Stimulated activated naive CD8-positive, alpha-beta T cell treated with anti-CD3 and anti-CD28 coated beads, Interleukin-15, Interleukin-2, amounts not matched to agents 100 U/mL and 50 U/mL, for 24 hours (primary cell): ENCODE results near the gene DNAH17.

Source experiments
- ATAC-seq: fragments of 150-1000 bp; cut with Tn5 transposase; one replicate; pipeline ENCODE4 v1.10.0; 2021
- DNase-seq: peaks from one replicate; pipeline ENCODE4 v3.0.0; 2021

The DNAH17 gene, protein sequence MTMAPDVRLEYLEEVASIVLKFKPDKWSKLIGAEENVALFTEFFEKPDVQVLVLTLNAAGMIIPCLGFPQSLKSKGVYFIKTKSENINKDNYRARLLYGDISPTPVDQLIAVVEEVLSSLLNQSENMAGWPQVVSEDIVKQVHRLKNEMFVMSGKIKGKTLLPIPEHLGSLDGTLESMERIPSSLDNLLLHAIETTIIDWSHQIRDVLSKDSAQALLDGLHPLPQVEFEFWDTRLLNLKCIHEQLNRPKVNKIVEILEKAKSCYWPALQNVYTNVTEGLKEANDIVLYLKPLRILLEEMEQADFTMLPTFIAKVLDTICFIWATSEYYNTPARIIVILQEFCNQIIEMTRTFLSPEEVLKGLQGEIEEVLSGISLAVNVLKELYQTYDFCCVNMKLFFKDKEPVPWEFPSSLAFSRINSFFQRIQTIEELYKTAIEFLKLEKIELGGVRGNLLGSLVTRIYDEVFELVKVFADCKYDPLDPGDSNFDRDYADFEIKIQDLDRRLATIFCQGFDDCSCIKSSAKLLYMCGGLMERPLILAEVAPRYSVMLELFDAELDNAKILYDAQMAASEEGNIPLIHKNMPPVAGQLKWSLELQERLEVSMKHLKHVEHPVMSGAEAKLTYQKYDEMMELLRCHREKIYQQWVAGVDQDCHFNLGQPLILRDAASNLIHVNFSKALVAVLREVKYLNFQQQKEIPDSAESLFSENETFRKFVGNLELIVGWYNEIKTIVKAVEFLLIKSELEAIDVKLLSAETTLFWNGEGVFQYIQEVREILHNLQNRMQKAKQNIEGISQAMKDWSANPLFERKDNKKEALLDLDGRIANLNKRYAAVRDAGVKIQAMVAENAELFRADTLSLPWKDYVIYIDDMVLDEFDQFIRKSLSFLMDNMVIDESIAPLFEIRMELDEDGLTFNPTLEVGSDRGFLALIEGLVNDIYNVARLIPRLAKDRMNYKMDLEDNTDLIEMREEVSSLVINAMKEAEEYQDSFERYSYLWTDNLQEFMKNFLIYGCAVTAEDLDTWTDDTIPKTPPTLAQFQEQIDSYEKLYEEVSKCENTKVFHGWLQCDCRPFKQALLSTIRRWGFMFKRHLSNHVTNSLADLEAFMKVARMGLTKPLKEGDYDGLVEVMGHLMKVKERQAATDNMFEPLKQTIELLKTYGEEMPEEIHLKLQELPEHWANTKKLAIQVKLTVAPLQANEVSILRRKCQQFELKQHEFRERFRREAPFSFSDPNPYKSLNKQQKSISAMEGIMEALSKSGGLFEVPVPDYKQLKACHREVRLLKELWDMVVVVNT (N-terminal part only)

DNA sequence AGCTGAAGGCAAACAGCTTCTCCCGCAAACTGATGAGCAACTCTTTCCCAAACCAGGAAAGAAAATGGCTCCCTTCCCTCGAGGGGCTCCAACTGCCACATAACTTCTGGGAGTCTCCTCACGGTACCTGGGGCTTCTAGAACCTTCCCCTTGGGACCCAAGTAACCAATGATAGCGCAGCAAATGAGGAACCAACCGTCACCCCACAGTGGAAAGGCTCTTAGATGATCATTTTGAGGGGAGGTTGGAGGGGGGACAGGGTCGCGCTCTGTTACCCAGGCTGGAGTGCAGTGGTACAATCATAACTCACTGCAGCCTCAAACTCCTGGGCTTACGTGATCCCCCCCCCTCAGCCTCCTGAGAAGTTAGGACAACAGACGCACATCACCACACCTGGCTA lies at the start of gene DNAH17:
Gene DNAH17 (minus strand): TSS at position 101 of the 400 bp plus-strand sequence. CDS start 2,339 bp downstream, outside the sequence.
- ATAC-seq, result no peak
- no peak for DNase-seq

DNA sequence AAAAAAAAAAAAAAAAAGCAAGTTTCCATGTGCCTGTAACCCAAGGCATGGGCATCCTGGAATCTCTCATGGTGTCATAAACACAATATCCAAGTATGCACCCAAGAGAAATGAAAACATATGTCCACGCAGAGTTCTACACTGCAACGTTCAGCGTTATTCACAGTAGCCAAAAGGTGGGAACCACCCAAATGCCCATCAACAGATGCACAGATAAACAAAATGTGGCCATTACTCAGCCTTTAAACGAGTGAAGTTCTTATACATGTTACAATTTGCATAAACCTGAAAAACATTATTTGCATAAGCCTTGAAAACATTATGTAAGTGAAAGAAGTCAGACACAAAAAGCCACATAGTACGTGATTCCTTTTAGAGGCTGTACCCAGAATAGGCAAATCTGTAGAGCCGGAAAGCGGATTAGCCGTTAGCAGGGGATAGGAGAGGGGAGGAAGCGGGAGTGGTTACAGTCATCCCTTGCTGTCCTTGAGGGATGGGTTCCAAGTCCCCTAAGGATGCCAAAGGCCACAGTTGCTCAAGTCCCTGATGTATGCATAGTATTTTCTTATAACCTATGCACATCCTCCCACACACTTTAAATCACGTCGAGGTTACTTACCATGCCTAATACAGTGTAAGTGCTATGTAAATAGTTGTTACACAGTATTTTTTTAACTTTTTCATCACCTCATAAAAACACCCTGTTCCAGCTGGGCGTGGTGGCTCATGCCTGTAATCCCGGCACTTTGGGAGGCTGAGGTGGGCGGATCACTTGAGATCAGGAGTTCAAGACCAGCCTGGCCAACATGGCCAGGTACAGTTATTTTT lies 47.3 kb upstream of the DNAH17 start:
- DNase-seq (no peak), ATAC-seq (no peak)

GRCh38 chr17:78623541-78623940 lies 46.3 kb upstream of the DNAH17 start:
- ATAC-seq, result no peak
- DNase-seq, result no peak

DNA sequence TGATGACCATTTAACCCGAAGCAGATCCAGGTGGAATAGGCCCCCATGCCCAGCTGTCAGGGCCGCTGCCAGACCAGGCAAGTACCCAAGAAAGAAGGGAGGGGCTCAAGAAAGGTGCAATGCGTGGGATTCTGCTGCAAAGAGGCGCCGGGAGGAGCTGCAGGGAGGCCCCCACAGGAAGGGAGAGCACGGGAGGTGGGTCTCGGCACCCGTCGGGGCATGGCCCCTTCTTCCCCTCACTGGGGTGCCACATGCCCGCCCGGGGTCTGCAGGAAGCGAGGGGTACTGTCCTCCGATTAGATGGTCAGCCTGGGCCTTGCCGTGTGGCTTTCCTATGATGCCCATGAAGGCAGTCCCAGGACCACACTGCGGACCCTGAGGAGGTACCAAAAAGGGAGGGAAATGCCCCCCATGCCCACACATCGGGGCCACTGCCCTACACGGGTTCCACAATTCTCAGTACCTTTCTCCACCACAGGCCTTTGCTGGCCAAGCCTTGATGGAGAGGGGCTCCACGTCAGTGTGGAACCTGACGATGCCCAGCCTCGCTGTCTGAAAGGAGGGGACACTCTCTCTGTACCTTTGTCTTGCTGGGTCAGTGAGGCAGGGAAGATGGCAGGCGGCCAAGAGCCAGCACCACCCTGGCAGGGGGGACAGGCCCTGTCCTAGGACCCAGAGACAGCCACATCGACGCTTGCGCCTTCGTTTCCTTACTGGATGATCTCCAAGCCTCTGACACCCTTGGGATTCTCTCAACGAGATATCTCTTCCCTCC lies 45.5 kb upstream of the DNAH17 start:
- DNase-seq, result no peak
- no peak for ATAC-seq

- no peak for ATAC-seq
- no peak for DNase-seq
Measured at GRCh38 chr17:78621720-78622490, 44.7 kb upstream of the DNAH17 start.

- DNase-seq, result no peak
- ATAC-seq, result no peak
Measured at GRCh38 chr17:78620099-78620498, 42.9 kb upstream of the DNAH17 start.

DNA sequence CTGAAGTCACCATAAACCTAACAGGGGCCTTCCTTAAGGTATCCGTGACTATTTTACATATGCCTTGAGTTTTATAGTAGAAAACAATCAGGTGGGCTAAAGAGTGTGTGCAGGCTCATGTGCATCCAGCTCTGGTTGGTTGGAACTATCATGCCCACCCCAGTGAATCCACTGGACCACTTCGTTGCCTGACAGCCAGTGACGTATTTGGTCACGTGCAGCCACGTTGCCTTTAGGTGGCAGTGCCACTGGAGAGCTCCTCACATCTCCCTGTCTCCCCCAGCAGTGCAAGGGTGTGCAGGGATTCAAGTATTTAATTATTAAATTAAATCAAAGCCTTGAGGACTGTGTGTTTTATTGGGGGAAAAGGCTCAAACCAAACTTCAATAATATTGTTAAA lies 42.1 kb upstream of the DNAH17 start:
- no peak for DNase-seq
- no peak for ATAC-seq

DNA sequence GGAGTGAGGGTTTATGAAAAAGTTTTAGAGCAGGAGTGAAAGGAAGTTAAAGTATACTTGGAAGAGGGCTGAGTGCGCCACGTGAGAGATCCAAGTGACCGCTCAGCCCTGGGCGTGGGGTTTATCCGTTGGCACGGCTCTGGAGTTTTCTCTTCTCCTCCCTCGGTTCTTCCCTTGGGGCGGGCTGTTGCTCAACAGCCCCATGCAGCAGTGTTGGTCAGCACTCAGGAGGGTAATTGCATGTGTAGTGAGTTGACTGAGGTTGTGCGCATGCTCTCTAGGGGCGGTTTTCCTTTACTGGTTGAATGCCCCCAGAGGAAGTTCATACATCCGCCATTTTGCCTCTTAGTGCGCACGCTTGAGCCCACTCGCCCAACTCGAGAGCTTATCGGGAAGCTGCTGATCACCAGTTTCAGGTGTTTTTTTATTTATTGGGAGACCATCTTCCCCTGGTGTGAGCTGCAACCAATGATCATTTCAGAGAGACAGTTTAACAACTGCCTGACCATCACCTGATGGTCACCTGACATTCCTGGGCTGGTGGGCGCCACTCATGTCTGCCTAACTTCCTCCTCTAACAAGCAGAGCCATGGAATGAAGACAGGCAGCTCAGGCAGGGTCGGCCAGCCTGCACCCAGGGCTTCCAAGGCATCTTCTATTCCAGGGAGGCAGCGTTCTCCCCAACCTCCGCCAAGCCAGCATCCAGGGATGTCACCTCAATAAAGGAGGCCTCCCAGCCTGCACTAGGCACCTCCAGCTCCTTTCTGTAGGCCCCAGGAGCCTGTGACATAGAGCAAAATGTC lies 41.3 kb upstream of the DNAH17 start:
- no peak for DNase-seq
- ATAC-seq, result no peak

GRCh38 chr17:78617511-78618061 lies 40.4 kb upstream of the DNAH17 start:
- no peak for ATAC-seq
- no peak for DNase-seq

DNA sequence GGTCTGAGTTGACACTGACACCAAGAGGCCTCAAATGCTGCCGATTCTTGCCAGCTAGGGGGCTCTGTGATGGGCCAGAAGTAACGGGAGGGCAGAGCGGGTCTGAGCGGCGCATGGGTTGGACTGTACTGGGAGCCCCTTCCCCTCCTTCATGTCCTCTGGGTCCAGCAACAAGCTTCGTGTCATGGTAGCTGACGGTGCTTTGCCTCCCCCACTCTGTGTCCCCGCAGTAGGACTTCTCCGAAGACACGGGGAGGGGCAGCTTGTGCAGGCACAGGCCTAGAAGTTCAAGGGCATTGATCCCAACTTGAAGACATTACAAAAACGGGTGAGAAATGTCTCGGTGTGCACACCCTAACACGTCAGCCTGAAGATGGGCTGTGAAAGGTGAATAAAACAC lies 39.8 kb upstream of the DNAH17 start:
- DNase-seq, result no peak
- no peak for ATAC-seq

- no peak for DNase-seq
- ATAC-seq, result no peak
Measured at GRCh38 chr17:78615631-78616030, 38.4 kb upstream of the DNAH17 start.

DNA sequence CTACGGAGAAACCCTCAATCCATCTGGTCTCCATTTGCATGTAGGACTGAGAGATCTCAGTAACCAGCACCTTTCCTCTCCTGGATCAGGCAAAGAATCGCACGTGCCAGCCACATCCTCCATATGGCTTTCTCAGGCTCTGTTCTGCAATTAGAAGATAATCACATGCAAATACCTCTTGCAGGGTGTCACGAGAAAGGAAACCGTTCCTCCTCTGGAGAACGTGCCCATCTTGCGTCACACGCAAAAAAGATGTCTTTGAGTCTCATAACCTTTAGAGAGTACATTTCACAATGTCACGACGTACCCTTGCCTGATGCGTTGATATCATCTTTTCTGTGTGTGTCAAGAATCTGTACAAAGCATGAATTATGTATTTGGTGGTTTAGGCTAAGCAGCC lies 36.2 kb upstream of the DNAH17 start:
- ATAC-seq (no peak), DNase-seq (no peak)

- DNase-seq, result no peak
- ATAC-seq, result no peak
Measured at GRCh38 chr17:78611607-78612006, 34.4 kb upstream of the DNAH17 start.

DNA sequence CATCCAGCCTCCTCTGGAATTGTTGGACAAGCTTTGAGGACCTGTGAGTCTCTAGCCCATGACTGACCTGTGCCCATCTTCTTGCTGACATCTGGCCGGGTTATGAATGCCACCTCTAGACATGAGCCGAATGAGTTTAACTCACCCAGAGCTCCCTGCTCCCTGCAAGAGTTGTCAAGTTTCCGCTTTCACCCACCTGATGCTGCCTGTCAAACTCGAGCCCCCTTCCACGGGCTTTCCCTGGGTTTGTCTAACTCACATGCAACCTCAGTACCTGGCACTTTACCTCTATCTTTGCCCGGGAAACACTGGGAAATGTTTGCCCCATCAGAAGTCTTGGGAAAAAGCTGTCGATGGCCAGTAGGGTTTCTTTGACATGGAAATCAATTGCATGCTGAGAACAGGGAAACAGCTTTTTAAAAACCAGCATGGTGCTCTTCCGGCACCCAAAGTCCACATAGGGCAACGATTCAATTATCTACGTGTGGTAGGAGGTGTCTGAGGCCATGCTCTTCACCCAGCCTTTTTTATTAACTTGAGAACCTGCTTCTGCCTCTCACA lies 33.8 kb upstream of the DNAH17 start:
- DNase-seq, result no peak
- no peak for ATAC-seq

DNA sequence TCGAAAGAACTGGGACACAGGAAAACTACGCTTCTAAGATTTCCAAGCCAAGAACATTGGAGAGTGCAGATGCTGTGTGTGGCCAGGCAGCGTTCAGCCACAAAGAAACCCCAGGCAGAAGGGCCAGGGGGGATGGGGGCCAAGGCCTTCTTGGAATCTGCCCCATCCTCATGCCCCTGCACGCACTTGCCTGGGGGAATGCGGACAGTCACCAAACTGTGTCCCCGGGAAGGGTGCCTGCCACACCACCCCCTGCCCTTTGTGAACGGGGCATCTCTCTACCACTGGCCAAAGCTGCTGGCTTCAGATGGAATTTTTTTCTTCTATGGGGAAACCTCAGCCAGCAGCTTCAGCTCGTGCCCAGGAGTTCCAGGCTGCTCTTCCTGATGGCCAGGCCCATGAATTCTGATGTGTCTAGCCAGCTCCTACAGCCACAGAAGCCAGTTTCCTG lies 32.0 kb upstream of the DNAH17 start:
- no peak for ATAC-seq
- no peak for DNase-seq

DNA sequence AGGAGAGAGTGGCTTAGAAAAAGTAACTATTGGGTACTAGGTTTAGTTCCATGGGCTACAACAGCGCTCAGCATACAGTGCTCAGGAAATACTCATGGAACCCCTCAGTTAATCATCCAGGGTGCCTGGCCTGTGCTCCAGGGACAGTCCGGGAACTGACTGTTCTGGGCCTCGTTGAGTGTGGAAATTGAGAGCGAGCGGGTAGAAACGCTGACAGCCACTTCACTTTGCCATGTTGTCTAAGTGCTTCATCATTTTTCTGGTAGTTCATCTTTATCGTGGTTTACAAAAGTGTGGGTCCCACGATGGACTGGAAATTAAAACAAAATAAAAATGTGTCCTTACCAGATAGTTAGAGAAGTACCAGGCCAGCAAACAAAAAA lies 31.6 kb upstream of the DNAH17 start:
- no peak for DNase-seq
- no peak for ATAC-seq

- no peak for DNase-seq
- no peak for ATAC-seq
Measured at GRCh38 chr17:78608122-78608803, 31.1 kb upstream of the DNAH17 start.

DNA sequence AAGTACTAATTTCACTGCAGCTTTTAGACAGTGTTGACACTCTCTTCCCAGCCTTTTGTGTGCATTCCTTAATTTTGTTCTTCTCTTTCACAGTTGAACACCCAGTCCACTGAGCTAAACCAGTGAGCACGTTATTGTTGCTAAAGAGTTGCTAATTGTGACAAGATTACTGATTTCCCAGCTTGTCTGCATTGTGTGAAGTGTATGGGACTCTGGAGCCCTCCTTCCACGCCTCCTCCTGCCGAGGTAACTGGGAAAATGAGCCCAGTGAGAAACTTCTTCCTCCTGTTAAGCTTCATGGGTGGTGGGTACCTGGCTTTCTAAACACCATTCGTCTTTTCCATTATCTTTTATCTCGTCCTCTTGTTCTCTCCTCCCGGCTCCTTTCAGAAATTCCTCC lies 29.8 kb upstream of the DNAH17 start:
- DNase-seq (no peak), ATAC-seq (no peak)
